Stimulated activated CD8-positive, alpha-beta memory T cell treated with anti-CD3 and anti-CD28 coated beads, Interleukin-2, amount 100 ng/mL, for 1 hour (primary cell): ENCODE results near the gene CLEC12A.
"Not testable (repeated sequence)": the region's sequence is repeated elsewhere in the genome, so short reads cannot be mapped to it uniquely, and the experiment has no call there.

Experiments used
- DNase-seq, 2 donors: peaks; one replicate each; pipeline ENCODE4 v3.0.0-alpha.2; 2020; ENCODE audit warnings: low read depth in 2 of 2

Gene CLEC12A

DNA sequence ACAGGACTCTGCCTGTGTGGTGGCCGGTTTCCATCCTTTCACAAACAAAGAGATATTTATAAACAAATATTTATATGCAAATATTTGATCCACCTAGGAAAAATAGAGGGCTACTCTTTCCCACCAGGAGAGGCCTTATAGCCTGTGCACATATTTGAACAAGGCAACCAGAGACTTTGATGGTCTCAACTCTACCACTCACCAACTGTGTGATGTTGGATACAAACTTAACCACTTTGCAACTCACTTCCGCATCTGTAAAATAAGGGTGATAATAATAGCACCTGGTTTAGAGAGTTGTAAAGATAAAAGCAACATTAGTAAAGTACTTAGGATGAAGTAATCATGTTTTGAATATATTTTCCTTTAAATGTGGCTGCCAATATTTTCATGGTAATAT is 1.5 kb upstream of the CLEC12A start:
- DNase-seq, result no peak

DNA sequence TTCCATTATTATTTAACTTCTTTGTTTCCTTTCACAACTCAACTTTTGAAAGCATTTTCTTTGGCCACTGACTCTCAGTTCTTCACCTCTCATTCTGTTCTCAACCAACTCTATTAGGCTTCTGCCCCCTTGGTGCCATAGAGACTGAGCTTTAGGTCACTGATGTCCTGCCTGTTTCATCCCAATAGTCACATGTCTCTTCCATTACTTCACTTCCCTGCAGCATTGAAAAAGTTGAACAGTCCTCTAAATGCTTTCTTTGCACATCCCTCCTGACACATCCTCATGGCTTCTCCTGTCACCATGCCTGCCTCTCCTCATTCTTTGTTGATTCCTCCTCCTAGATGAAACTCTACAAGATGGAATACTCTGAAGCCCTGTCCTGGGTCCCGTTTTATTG is 2.7 kb downstream of the CLEC12A start:
- DNase-seq, result no peak

DNA sequence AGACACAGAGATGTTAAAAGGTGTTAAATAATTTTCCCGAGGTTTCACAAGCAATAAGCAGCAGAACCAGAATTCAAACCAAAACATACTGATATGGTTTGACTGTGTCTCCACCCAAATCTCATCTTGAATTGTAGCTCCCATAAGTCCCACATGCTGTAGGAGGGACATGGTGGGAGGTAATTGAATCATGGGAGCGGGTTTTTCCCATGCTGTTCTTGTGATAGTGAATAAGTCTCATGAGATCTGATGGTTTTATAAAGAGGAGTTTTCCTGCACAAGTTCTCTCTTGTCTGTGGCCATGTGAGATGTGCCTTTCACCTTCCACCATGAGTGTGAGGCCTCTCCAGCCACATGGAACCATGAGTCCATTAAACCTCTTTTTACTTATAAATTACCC is 3.5 kb downstream of the CLEC12A start:
- DNase-seq, result not testable (repeated sequence)

DNA sequence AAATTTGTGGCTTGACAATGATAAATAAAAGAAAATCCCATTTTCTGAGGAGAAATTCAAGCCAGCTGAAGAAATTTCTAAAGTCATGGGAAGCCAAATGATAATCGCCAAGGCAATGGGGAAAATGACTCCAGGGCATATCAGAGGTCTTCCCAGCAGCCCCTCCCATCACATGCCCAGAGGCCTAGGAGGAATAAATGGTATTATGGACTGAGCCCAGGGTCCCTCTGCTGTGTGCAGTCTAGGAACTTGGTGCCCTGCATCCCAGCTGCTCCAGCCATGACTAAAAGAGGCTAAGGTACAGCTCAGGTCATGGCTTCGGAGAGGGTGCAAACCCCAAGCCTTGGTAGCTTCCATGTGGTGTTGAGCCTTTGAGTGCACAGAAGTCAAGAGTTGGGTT is 4.4 kb downstream of the CLEC12A start:
- no peak for DNase-seq

DNA sequence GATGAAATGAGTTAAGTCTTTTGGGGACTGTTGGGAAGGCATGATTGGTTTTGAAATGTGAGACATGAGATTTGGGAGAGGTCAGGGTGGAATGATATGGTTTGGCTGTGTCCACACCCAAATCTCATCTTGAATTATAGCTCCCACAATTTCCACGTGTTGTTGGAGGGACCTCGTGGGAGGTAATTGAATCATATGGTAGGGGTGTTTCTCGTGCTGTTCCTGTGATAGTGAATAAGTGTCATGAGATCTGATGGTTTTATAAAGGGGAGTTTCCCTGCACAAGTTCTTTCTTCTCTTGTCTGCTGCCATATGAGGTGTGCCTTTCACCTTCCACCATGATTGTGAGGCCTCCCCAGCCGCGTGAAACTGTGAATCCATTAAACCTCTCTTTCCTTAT is 5.4 kb downstream of the CLEC12A start:
- DNase-seq, result not testable (repeated sequence)

DNA sequence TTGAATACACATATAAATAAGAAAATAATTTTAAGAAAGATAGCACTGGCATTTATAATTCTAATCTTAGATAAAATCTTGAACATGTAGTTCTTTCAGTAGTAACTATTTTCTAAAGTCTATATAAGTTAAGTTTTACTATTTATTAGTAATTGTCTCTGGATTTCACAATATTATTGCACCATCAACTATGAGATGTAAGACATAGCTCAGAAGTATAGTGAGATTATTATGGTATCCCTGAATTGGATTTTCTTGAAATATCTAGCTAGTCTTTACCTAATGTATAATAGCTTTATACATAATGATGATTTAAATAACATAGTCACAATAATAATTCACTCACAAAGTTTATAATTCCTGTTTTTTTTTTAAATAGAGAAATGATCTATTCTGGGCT is 6.7 kb downstream of the CLEC12A start:
- no peak for DNase-seq

DNA sequence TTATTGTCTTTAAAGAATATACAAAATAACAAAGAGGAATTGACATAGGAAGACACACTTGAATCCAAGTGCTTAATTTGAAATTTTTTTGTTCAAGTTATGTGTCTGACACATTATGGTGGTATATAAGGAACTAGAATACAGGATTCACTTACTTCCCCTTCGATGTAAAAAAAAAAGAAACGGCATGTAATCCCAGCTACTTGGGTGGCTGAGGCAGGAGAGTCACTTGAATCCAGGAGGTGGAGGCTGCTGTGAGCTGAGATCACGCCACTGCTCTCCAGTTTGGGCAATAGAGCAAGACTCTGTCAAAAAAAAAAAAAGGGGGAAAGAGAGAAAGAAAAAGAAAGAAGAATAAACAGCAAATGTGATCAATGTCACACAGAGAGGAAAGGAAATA is 8.9 kb downstream of the CLEC12A start:
- DNase-seq, result no peak

DNA sequence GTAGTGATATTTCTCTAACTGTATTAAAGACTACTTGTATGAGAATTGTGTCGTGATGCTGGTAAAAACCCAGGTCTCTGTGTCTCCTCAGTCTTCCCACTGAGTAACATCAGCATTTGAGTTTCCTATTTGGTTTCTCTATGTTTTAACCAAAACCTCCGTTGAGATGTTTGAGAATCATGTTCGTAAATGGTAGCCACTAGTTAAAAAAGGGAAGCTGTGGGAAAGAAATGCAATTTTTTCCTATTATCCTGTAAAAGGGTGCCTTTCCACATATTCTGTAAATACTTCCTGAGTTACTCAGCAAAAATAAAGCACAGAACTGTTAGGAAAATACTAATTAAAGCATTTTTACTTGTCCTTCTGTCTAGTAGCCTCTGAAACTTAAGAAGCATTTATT is 20.7 kb downstream of the CLEC12A start:
- DNase-seq, result no peak

DNA sequence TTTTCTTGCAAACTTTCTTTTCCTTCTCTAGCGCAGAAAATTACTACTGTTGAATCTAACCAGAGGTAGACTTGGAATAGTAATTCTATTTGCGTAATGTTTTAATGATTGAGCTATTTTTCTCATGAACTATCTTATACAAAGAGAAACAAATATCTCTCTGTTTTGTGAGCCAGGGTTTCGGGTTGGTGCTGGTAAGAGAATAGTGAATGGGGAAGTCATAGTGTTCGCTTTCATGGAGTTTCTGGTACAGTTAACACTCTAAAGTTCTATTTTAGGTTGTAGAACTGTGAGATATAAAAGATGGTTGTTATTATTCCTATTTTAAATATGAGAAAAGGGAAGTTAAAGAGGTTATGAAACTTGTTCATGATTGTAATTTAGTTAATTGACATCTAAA is 21.1 kb downstream of the CLEC12A start:
- no peak for DNase-seq

DNA sequence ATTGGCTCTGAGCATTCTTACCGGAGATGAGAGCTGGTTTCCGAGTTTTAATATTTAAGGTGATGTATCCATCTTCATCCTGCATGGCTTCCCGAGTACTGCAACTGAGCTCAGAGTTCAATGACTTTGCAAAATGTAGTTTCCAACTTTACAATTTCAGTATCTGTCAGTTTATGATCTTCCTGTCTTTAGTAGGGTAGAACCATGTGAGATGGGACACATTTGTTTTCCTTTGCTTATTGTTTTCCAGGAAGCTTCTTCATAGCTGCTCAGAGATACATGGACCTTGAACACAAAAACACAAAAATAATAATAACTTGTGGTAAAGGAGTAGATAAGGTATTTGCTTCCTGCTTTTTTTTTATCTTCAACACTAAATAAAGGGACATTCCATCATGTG is 27.8 kb downstream of the CLEC12A start, which contains the start of gene CLEC1B:
CLEC1B (minus strand) TSS at position 106 of the 400 bp plus-strand sequence; CDS start at position 85, 21 bp downstream.
- no peak for DNase-seq

DNA sequence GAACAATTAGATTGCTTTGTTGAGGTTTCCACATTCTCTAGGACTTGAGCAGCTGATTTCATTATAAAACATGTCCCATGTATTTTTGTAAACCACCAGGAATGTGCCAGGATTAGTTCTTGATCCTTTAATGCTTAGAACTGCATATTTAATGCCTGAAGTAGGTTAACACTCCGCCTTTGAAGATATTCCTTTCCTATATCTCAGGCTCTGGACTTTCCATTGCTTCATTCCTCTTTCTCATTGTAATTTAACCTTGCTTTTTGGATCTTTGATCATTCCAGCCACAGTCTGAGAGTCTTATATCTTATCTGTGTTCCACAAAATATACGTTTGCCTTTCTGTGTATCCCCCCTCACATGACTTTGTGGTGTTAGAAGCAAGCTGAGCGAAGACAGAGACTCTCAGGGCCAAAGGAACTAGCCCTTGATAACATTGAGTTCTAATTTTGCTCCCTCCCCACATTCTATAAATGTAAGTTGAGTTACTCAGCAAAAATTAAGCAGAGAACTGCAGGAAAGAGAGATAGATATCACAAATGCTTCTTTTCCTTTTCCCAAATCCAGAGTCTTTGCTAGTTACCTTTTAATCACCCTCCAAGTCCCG is 30.1 kb downstream of the CLEC12A start:
- no peak for DNase-seq

DNA sequence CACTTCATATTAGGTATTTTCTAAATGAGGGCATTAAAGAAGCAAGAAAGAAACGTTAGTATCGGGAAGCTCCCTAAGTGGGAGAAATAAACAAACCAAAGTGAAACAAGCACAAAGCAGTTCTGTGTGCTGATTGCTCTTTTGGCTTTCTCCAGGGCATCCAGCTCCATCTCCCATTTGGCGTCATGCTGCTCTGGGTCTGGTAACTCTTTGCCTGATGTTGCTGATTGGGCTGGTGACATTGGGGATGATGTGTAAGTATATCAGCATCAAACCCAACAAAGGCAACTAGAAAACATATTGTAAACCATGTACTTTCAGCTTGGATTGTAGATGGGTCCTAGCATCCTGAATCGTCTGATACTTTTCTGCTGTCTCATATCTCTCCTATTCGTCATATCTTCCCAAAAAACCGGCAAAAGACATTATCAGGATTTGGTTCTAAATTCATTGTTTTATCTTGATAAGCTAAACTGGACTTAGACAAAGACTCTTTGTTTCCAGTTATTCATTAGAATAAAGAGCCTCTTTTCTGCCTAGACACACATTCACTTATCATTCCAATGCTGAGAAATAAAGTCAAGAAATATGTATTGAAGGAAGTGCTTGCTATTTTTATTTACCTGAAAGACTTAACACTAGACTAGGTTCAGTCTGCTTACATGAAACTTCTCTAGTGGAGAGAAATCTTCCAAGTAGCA is 41.6 kb downstream of the CLEC12A start:
- no peak for DNase-seq

DNA sequence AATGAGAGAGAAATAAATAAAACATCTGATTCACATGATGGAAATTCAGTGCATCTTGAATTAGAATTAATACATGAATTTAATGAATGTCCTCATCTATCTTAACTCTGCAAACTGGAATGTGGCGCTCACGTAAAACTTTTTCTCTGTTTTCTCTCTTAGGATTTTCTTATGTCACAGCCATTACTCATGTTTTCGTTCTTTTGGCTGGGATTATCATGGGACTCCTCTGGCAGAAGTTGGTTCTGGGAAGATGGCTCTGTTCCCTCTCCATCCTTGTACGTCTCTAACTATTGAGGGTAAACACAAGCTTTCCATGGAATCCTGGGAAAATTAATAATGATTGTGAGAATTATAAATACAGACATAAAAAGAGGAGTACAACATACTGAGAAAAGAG is 44.2 kb downstream of the CLEC12A start:
- no peak for DNase-seq

DNA sequence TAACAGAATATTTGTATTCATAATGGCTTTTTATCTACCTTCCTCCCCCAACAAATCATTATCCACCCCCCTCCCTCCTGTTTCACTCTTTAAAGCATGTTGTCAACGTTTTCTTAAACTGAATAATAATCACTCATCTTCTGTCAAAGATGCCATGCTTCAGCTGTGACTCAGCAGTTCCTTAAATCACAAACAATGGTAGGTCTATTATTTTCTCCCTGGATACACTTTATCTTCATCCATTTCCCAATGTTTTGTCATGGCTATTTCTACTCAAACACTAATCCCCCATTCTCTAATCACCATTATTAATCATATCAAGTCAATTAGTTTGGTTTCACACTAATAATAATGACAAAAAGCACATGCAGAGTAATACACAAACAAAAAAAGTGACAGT is 45.7 kb downstream of the CLEC12A start:
- DNase-seq, result no peak

DNA sequence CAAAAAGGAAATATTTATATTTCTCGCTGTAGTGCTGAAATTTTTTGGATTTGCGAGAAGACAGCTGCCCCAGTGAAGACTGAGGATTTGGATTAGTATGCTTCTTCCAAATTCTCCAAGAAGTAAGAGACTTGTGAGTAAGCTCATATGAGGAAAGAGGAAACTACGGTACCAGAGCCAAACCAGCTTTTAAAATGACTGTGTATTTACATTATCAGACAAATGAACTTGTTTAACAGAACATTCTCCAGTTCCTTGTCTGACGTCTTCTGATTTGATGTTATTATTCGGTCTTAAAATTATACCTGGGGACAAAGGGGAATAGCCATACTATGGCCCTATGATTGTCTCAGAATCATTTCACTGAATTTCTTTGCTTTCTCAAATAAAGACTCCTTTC is 47.2 kb downstream of the CLEC12A start:
- DNase-seq, result no peak

DNA sequence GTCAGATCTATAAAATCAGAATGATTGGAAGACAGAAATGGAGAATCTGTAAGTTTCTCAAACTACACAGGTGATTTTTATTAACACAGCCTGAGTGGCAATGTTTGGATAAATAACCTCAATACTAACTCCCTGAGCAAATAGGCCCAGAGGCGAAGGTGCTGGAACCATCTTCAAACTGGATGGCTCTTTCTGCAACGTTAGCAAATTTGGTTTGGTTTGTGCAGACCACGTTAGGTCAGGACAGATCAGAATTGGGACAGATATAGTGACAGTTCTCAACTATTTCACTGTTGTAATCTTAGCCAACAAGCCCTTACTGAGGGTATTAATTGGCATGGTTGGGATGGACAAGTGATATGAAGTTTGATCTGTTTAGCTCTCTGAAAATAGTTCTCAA is 50.1 kb downstream of the CLEC12A start:
- no peak for DNase-seq

DNA sequence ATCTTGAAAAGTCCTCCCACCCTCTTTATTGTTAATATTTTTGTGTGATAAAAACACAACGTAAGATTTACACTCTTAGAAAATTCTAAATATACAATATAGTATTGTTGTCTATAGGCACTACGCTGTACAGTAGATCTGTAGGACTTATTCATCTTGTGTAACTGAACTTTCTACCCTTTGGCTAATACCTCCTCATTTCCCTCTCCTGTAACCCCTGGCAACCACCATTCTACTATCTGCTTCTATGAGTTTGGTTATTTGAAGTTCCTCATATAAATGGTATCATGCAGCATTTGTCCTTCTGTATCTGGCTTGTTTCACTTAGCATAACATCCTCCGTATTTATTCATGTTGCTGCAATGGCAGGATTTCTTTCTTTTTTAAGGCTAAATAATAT is 54.0 kb downstream of the CLEC12A start:
- DNase-seq, result no peak

DNA sequence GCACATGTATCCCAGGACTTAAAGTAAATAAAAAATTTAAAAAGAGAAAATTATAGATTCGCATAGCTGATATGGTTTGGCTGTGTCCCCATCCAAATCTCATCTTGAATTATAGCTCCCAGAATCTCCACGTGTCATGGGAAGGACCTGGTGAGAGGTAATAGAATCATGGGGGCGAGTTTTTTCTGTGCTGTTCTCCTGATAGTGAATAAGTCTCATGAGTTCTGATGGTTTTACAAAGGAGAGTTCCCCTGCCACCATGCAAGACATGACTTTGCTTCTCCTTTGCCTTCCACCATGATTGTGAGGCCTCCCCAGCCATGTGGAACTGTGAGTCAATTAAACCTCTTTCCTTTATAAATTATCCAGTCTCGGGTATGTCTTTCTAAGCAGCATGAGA is 55.5 kb downstream of the CLEC12A start:
- not testable (repeated sequence) for DNase-seq

DNA sequence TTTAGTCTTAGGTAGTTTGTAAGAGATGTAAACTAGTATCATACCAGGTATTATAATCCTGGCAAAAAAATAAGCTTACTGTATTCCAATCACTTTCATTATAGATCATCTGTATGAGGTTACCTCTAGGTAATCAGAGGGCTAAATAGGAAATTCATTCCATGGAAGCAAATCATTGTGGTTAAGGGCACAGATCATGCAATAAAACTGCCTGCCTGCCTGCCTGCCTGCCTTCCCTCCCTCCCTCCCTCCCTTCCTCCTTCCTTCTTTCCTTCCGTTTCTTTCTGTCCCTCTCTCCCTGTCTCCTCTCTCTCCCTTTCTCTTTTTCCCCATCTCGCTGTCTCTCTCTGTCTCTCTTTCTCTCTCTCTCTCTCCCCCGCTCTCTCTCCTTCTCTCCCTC is 56.1 kb downstream of the CLEC12A start:
- no peak for DNase-seq

DNA sequence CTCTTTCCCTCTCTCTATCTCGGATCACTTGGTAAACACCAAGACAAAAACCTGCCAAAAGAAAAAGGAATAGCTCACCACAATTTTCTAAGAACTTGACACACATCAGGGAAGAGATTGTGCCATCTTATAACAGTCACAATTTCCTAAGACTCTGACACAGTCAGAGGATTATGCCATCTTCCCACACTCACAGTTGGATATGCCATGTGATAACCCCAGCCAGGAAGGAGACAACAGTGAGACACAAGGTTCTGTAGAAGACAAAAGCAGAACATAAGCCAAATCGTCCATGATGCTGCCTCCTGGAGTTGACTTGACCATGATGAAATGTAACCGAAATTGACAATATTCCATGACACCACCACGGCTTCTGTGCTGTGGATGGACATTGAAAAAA is 56.5 kb downstream of the CLEC12A start:
- no peak for DNase-seq

DNA sequence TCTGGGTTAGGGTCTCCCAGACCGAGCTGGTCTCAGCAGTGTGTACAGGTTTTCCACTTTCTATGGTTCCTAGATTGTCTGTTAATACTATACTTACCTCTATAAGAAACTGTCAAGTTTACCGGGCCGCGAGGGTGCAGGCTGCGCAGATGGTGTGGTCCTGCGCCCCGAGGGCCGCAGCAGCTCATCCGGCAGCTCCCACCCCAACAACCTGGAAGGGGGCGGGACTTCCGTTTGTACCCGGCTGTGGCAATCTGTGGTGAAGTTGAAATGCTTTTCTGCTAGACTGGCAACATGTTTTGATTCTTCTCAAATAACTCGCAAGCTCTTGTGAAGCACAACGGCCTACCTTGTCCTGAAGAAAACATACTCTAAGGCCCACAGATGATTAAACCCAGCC is 59.2 kb downstream of the CLEC12A start, which contains the start of gene CLEC9A:
CLEC9A (plus strand) TSS at position 237 of the 400 bp plus-strand sequence. CDS start 22,006 bp downstream, outside the sequence.
- no peak for DNase-seq

DNA sequence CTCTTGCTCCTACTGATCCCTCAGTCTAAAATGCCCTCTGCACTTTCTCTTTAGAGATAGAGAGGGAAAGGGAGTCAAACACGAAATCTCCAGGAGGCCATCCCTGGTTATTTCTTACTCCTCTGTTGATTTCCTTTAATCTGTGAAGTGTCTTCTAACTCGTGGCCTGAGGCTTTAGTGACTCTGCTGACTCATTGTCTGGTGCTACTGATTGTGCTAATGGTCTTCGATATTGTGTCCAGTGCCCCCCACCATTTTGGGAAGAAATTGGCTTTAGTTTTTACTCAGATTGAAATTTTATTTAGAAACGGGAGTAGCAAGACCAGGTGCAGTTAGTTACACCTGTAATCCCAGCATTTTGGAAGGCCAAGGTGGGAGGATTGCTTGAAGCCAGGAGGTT is 60.1 kb downstream of the CLEC12A start:
- no peak for DNase-seq

DNA sequence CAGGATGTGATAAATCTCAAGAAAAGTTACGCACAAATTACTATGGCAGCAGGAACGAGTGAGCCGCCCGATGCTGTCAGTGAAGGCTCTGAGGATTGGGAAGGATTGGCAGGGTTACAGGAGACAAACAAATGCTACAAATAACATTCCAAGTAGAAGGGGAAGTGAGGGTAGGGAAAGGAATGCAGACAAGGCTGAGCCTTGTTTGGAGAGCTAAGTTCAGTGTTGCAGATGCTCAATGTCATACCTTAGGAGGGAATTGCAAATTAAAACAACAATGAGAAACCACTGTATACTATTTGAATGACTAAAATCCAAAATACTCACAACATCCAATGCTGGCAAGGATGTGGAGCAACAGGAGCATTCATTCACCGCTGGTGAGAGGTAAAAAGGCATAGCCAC is 60.6 kb downstream of the CLEC12A start:
- DNase-seq, result no peak
